H7 (cell line): Measurements from ENCODE around the gene CHD9NB. TPM values are rescaled to one million over a fixed set of nuclear protein-coding genes. Genes with fewer than 3 reads are reported as not detected.

ENCODE experiments used
- DNase-seq: peaks from one replicate; pipeline ENCODE4 v3.0.0; 2012
- H3K27me3 ChIP-seq: 2 replicates; pipeline ENCODE4 v1.6.0; 2011; ENCODE audit warnings: mild to moderate bottlenecking, low read length; ENCODE audit not compliant: control insufficient read depth, insufficient read depth
- H3K36me3 ChIP-seq: replicated peaks from 2 replicates; pipeline ENCODE4 v1.5.1; 2011; ENCODE audit warnings: low read length; ENCODE audit not compliant: control insufficient read depth, insufficient read depth
- H3K4me3 ChIP-seq: 2 replicates; pipeline ENCODE4 v1.5.1; 2011; ENCODE audit warnings: low read depth, mild to moderate bottlenecking, control low read depth, low read length, moderate library complexity; ENCODE audit not compliant: insufficient read depth
- total RNA-seq: library from RNA; depleted of rRNA; stranded (reverse); fragments of >200 nt; shearing (Covaris generic); gene quantifications from 2 replicates; pipeline ENCODE4 v1.2.3, GENCODE V29; 2014; rRNA removed

The CHD9NB gene
- 2.0 and 2.1 TPM in 2 replicates for total RNA-seq

DNA sequence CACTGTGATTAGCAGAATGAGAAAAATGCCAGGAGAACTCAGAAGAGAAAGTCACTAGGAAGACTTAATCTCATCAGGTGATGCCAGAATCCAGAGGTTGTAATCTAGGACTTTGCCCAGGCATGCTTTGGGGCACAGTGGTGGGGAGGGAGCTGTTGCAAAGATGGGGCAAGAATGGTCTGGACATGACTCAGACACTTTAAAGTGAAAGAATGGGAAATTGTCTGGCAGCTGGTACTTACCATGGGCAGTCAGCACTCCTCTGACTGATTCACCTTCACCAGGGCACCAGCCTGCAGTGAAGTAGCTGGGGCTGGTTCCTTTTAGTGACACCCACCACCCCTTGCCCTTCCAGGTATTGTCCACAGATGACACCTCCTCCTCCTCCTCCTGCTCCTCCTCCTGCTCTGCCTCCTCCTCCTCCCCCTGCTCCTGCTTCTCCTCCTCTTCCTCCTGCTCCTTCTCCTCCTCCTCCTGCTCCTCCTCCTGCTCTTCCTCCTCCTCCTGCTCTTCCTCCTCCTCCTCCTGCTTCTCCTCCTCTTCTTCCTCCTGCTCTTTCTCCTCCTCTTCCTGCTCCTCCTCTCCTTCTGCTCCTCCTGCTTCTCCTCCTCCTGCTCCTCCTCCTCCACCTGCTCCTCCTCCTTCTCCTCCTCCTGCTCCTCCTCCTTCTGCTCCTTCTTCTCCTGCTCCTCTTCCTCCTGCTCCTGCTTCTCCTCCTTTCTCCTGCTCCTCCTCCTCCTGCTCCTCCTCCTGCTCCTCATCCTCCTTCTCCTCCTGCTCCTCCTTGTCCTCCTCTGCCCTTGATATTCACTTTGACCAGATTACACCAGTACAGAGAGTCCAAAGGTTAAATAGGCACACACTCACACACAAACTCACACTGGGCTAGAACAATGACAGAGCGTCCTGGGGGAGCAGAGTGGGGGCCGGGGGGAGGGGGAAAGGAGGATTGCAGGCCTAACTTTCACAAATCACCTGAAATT lies at the start of gene CHD9NB:
Gene CHD9NB, minus strand, starts transcription at position 379 of the 983 bp plus-strand sequence. CDS start 8,739 bp downstream, outside the sequence.
- no peak for DNase-seq
- Histone ChIP-seq H3K36me3 (no peaks in the 10 kb centered on the region), H3K27me3 (no peaks in the 10 kb centered on the region), H3K4me3 (no peak within 1 kb of the TSS)

DNA sequence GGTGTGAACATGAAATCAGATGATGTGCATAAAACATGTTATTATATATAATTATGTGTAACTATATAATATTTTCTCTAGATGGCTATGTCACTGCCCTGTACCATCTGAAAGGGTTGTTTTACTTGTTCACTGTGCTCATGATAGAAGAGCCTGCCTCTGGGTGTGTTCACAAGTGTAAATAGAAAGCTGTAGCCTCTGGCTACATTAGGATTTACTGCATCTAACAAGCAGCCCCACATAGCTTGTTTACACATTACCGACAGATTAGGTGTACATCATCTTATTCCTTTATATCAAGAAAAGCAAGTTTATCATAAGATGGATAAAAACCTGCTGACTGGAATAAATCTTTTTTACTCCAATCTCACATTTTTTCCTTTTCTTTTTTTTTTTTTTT lies 48.2 kb upstream of the CHD9NB start:
- DNase-seq: no peak
- Histone ChIP-seq H3K36me3 (no peaks in the 10 kb centered on the region), H3K27me3 (no peaks in the 10 kb centered on the region), H3K4me3 (no peak overlapping the region)

DNA sequence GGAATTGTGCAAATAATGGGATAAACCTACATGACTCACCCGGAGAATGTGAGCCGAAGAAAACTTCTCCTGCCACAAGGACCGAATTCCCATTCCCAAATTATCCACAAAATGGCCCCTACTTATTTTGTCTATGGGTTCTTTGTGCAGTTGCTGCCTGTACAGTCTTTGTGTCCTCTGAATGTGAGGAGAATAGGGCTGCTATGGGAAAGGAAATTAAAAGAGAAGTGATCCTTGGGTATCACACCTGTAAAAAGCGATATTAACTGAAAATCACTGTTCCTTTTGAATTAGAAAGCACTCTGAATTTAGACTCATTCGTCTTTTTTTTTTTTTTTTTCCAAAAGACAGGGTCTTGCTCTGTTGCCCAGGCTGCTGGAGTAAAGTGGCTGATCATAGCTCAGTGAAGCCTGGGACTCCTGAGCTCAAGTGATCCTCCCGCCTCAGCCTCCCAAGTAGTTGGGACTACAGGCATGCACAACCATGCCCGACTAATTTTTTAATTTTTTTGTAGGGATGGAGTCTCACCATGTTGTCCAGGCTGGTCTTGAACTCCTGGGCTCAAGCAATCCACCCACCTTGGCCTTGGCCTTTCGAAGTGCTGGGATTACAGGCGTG lies 47.5 kb upstream of the CHD9NB start:
- Histone ChIP-seq H3K27me3 (no peaks in the 10 kb centered on the region), H3K4me3 (peak overlapping the region; percentile 47), H3K36me3 (no peaks in the 10 kb centered on the region)
- DNase-seq: no peak

DNA sequence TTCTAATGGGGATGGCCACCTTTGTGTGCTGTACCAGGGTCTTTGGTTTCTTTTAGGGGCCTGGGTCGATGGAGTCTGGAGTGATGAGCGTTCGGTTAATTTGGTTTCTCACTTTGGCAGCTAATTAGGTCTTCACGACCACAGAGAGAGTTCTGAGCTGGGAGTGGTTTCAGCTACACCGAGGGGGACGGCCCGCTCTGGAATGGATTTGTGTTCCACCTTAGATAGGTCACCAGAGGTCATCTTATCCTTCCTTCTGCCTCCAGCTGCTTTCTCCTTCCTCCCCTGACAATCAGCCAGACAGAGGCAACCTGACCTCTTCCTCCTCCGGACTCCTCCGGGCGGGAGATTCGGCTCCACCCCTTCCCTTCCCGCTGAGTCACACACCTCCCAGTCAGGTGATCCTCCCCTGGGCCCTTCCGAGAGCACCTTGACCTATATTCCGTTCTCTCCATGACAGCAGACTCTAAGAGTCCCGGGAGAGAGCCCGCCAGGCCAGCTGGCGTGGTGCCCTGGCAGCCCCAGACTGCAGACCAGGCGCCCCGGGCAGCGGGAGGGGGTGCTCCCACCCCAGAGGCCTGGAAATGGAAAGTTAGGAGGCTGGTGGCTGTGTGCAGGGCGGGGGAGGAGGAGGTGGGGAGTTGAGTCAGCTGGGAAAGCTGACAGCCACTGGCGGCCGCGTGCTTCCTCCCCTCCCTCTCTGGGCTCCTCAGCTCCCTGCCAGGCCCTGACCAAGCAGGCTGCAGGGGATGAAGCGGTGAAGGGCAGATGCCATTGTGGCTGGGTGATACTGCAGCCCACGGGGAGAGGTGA lies 46.8 kb upstream of the CHD9NB start:
- Histone ChIP-seq H3K27me3 (no peaks in the 10 kb centered on the region), H3K36me3 (no peaks in the 10 kb centered on the region), H3K4me3 (peak overlapping the region; percentile 47)
- peak; percentile 93 for DNase-seq

DNA sequence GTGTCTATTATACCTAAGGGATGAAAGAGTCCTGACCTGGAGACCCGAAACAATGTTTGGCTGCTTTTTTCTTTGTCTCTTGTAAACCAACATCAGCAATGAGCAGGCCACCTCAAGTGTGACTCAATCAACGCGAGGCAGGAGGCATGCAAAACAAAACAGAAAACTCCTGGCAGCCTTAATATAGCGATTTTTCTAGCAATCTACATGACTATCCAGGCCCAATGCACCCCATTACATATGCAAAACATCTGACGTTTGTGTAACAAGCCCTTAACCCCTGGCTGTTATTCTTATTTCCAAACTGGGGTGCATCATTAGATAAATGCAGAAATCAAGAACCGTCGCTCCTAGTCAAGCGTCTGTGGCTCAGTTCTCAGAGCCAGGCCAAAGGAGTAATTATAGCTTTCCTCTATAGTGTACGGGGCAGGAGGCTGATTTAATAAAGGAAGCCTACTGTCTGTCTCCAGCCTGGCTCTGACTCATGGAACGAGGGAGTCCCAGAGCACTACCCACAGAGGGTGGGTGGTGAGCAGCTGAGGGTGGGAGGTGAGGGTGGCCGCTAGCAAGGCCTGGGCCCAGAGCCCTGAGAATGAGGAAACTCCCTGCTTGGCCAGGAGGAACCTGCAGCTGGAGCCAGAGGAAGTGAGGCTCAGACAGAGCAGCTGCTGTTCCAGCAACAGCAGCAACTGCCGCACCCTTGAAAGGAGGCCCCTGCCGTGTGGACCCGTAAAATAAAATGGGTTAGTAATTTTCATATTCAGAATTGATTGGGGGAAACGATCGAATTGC lies 46.0 kb upstream of the CHD9NB start:
- DNase-seq: peak; percentile 48

DNA sequence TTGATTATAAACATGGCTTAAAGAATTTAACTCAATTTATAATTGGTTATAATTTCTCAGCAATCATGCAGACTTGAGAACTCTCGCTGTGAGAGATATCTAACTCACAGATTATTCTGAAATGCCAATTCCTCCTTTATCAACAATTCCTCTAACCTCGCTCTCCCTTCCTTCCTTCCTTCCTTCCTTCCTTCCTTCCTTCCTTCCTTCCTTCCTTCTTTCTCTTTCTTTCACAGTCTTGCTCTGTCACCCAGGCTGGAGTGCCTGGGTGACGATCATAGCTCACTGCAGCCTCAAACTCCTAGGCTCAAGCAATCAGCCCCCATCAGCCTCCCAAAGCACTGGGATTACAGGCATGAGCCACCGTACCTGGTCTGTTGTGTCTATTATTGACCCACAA lies 44.5 kb upstream of the CHD9NB start:
- H3K27me3 ChIP-seq: no peaks in the 10 kb centered on the region
- no peak for DNase-seq
- H3K36me3 ChIP-seq: no peaks in the 10 kb centered on the region
- no peak overlapping the region for H3K4me3 ChIP-seq

More for the DNA sequence above, 46.0 kb upstream of the CHD9NB start:
- no peaks in the 10 kb centered on the region for H3K36me3 ChIP-seq
- no peaks in the 10 kb centered on the region for H3K27me3 ChIP-seq
- no peak overlapping the region; the same call in 1 of the 2 replicates for H3K4me3 ChIP-seq

DNA sequence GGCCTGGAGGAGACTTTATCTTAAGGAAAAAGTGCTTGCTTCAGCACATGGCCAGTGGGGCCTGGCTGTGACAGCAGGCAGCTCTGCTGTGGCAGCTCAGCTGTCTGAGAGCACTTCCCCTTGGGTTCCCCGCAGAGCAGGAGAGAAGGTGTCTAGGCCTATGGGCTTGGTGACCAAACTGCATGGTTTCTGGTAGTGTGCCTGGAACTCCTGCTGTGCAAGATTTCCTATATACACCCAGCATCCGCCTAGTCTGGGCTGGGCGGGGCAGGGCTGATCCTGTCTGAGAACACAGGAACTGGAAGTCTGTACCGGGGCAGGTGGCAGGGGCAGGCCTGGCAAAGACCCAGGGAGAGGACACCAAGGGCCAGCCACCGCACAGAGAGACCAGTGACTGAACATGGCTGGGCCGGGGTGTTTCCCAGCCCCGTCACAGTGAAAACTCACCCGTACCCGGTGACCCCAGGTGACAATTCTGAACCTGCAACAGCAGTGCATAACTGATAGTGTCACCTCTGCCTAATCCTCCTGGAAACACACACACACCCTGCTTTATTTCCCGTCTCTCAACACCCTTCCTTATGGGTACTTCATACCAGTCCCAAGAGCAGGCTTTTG lies 41.4 kb upstream of the CHD9NB start:
- no peaks in the 10 kb centered on the region for H3K27me3 ChIP-seq
- no peak overlapping the region for H3K4me3 ChIP-seq
- no peak for DNase-seq
- no peaks in the 10 kb centered on the region for H3K36me3 ChIP-seq

DNA sequence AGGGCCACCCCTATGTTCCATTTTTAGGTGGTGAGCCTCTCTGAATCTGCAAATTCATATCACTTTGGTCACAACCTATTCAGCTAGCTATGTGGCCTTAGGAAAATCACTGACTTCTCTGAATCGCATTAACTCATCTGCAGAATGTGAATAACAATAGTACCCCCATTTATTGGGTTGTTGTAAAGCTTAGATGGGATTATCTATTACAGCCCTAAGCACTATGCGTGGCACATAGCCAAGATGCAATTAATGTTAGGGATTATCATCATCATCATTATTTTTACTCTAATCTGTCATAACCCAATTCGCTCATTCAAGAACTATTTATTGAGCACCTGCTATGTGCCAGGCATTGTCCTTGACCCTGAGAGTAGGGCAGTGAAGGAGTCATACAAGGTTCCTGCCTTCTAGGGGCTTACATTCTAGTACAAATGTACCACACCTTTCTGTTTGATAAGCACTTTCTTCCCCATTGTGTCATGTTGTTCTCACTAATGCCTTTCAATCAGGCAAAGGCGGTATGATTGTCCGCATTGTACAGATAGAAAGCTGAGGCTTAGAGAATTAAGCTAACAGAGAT lies 40.6 kb upstream of the CHD9NB start:
- Histone ChIP-seq H3K27me3 (no peaks in the 10 kb centered on the region), H3K4me3 (no peak overlapping the region), H3K36me3 (no peaks in the 10 kb centered on the region)
- no peak for DNase-seq

DNA sequence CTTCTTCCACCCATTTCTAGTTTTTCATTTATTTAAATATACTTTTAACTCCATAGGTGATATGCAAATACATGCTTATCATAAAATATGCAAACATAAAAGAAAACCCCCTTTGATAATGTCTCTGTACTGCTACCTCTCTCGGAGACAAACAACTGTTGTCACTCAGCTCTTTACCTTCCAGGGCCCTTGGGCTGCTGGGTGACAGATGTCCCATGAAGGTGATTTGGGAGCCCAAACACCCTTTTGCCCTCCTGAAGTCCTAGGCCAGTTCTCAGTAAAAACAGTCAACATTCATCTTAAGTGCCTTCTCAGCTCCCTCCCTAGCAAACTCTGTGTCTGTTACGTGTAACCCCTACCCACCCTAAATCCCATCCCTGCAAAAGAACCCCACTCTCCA lies 39.6 kb upstream of the CHD9NB start:
- DNase-seq: no peak
- no peaks in the 10 kb centered on the region for H3K27me3 ChIP-seq
- no peak overlapping the region for H3K4me3 ChIP-seq
- H3K36me3 ChIP-seq: no peaks in the 10 kb centered on the region

DNA sequence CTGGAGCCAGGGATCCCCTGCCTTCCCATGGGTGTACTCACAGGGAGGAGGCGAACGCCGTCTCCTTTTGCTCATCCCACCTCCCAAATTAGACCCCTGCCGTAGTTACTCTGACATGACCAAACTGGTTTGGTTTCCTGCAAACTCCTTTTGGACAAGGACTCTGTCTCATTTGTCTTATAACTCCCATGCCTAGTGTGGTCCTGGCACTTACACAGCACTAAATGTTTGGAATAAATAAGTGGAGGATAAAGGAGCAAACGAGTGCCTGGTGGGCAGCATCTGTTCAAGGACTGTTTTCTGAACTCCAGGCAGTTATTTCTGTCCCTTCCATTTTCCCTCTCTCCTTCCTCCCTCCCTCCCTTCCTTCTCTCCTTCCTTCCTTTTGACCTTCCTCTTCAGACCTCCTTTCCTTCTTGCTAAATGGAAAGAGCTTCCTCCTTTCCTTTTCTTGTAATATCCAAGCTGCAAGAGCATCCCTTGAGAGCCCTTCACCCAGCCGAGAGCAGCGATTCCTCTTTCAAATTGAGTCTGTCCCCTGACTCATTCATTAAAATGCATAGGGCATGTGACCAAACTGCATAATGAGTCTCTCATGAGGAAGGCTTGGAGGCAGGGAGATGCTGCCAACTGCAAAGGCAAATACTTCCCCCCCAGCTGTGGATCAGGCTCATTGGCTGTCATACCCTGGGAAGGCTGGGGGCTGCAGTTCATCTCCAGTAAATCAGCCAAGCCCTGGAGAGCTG lies 38.9 kb upstream of the CHD9NB start:
- H3K36me3 ChIP-seq: no peaks in the 10 kb centered on the region
- H3K27me3 ChIP-seq: no peaks in the 10 kb centered on the region
- DNase-seq: peak; percentile 84
- no peak overlapping the region for H3K4me3 ChIP-seq

DNA sequence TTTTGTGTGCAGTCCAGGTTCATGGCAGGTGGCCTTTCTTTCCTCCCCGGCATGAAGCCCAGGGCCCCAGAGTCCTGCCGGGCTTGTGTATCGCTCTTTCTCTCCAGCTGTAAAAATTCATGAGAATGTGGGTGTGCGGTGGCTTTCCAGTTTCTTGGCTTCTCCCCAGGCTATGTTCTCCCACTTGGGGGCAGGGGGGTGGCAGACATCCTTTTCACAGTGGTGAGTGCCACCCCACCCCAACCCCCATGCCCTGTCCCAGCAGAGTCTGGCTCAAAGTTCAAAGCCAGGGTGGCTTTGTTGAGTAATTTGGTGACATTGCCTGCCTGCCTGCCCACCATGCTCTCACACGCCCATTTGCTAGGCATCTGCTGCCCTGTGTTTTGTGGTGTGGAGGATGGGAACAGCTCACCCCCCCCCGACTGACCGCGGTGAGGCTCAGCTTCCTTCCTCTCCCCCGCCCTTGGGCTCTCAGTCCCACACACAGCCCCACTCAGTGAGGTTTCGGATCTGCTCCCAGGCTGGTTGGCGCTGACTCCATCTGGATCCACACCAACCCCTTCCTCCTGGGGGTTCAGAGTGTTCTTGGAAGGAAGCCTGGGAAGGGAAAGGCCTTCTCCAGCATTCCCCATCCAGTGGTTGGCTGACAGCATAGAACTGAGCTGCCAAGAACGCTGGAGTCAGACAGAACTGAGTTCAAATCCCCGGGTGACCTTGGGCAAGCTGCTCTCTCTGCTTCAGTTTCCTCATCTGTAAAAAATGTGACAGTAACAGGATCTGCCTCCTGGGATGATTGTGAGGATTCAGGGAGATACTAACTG lies 38.1 kb upstream of the CHD9NB start:
- no peak overlapping the region for H3K4me3 ChIP-seq
- DNase-seq: peak; percentile 20

DNA sequence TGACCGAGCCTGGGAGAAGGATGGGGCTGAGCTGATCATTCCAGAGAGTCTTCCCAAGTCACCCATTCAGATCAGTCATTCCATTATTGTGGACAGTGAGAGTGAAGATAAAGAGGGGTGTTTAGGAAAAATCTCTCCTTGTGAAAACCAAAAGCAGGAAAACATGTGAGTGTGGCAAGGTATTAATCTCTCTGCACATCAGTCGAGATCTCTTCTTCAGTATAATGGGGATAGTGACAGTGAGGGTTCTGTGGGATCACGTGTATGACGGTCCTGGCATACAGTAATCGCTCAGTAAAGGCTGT lies 37.5 kb upstream of the CHD9NB start:
- Histone ChIP-seq H3K36me3 (no peaks in the 10 kb centered on the region), H3K27me3 (no peaks in the 10 kb centered on the region), H3K4me3 (no peak overlapping the region)
- no peak for DNase-seq

More for the DNA sequence above, 38.1 kb upstream of the CHD9NB start:
- no peaks in the 10 kb centered on the region for H3K36me3 ChIP-seq
- H3K27me3 ChIP-seq: no peaks in the 10 kb centered on the region
